ENCODE results near the gene RACGAP1.

RACGAP1 gene

GRCh38 chr12:49967777-49968250 lies 57.5 kb downstream of the RACGAP1 start:
- TF ChIP-seq ZFP30 (CRISPR knock-in tag; IDR thresholded peaks at IDR 0.05): no peak
- no peak for TF ChIP-seq PPARA (CRISPR knock-in tag; IDR thresholded peaks at IDR 0.05; ENCODE audit: borderline replicate concordance)
- TF ChIP-seq, protein P1, sequence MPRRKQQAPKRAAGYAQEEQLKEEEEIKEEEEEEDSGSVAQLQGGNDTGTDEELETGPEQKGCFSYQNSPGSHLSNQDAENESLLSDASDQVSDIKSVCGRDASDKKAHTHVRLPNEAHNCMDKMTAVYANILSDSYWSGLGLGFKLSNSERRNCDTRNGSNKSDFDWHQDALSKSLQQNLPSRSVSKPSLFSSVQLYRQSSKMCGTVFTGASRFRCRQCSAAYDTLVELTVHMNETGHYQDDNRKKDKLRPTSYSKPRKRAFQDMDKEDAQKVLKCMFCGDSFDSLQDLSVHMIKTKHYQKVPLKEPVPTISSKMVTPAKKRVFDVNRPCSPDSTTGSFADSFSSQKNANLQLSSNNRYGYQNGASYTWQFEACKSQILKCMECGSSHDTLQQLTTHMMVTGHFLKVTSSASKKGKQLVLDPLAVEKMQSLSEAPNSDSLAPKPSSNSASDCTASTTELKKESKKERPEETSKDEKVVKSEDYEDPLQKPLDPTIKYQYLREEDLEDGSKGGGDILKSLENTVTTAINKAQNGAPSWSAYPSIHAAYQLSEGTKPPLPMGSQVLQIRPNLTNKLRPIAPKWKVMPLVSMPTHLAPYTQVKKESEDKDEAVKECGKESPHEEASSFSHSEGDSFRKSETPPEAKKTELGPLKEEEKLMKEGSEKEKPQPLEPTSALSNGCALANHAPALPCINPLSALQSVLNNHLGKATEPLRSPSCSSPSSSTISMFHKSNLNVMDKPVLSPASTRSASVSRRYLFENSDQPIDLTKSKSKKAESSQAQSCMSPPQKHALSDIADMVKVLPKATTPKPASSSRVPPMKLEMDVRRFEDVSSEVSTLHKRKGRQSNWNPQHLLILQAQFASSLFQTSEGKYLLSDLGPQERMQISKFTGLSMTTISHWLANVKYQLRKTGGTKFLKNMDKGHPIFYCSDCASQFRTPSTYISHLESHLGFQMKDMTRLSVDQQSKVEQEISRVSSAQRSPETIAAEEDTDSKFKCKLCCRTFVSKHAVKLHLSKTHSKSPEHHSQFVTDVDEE (CRISPR knock-in tag; IDR thresholded peaks at IDR 0.05): no peak
- no peak for TF ChIP-seq CSDC2 (CRISPR knock-in tag; IDR thresholded peaks at IDR 0.05)
- TF ChIP-seq ARNTL (CRISPR knock-in tag; IDR thresholded peaks at IDR 0.05; ENCODE audit: borderline replicate concordance, low read depth): no peak
- no peak for TF ChIP-seq GLIS3 (CRISPR knock-in tag; IDR thresholded peaks at IDR 0.05)
- no peak for TF ChIP-seq POU6F1 (CRISPR knock-in tag; IDR thresholded peaks at IDR 0.05; ENCODE audit: borderline replicate concordance, low read depth)
- TF ChIP-seq CREB5 (CRISPR knock-in tag; IDR thresholded peaks at IDR 0.05; ENCODE audit: low read depth): no peak
- no peak for TF ChIP-seq ZC3H10 (CRISPR knock-in tag; IDR thresholded peaks at IDR 0.05)
- TF ChIP-seq ESRRG (CRISPR knock-in tag; IDR thresholded peaks at IDR 0.05): no peak
- TF ChIP-seq RARB (CRISPR knock-in tag; IDR thresholded peaks at IDR 0.05): no peak
- TF ChIP-seq BACH2 (CRISPR knock-in tag; IDR thresholded peaks at IDR 0.05; ENCODE audit: borderline replicate concordance): no peak
- no peak for TF ChIP-seq OSR1 (CRISPR knock-in tag; IDR thresholded peaks at IDR 0.05)
- TF ChIP-seq CSRNP3 (CRISPR knock-in tag; IDR thresholded peaks at IDR 0.05): no peak
- TF ChIP-seq ZFP3 (CRISPR knock-in tag; IDR thresholded peaks at IDR 0.05): no peak
- TF ChIP-seq PATZ1 (CRISPR knock-in tag; IDR thresholded peaks at IDR 0.05; ENCODE audit: borderline replicate concordance): no peak
- no peak for TF ChIP-seq TCF4 (CRISPR knock-in tag; IDR thresholded peaks at IDR 0.05; ENCODE audit: borderline replicate concordance)
- TF ChIP-seq ZNF70 (CRISPR knock-in tag; IDR thresholded peaks at IDR 0.05): no peak
- no peak for TF ChIP-seq SNAI2 (CRISPR knock-in tag; IDR thresholded peaks at IDR 0.05)
- no peak for ATAC-seq

DNA sequence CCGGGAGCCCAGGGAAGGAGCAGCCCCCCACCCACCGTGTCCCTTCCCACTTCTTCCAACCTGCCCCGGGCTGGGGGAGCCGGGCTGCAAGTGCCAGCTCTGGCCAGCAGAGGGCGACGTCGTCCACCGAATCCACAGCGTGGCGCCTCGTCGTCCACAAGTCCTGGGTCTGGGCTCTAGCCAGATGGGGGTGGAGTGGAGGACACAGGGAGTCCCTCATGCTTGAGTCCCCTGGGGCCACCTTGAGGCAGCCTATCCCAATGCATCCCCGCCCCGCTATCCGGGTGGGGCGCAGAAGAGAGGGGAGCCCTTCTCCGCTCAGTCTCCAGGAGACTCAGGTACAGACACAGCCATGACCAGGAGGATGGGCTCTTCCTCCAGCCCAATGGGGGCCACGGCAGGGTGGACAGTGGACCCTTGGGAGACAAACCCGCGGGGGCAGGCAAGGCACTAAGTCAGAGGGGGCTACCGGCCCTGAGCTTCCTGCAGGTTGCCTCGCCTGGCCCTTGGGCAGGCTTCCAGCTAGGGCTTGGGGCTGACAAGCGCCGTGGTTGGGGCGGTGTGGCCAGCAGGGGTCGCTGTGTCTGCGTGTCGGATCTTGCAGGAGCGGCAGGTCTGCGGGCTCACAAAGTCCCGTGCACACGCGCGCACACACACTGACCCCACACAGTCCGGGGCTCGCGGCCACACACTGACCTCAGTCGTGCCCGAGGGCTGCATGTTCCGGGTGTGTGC lies 58.1 kb downstream of the RACGAP1 start:
- peak; percentile 84 for ATAC-seq
- TF ChIP-seq RARB (CRISPR knock-in tag; IDR thresholded peaks at IDR 0.05) (no peak), POU6F1 (CRISPR knock-in tag; IDR thresholded peaks at IDR 0.05; ENCODE audit: borderline replicate concordance, low read depth) (no peak), TCF4 (CRISPR knock-in tag; IDR thresholded peaks at IDR 0.05; ENCODE audit: borderline replicate concordance) (no peak), CSRNP3 (CRISPR knock-in tag; IDR thresholded peaks at IDR 0.05) (no peak), ZNF565 (CRISPR knock-in tag; conservative IDR thresholded peaks at IDR 0.05; ENCODE audit: low read depth) (no peak), PATZ1 (CRISPR knock-in tag; IDR thresholded peaks at IDR 0.05; ENCODE audit: borderline replicate concordance) (no peak), CREB5 (CRISPR knock-in tag; IDR thresholded peaks at IDR 0.05; ENCODE audit: low read depth) (no peak), OSR1 (CRISPR knock-in tag; IDR thresholded peaks at IDR 0.05) (no peak), ZNF8 (CRISPR knock-in tag; IDR thresholded peaks at IDR 0.05) (no peak), TOX (CRISPR knock-in tag; IDR thresholded peaks at IDR 0.05; ENCODE audit: borderline replicate concordance) (no peak), GLIS3 (CRISPR knock-in tag; IDR thresholded peaks at IDR 0.05) (no peak), ZFP3 (CRISPR knock-in tag; IDR thresholded peaks at IDR 0.05) (no peak)
